OCI-LY3 (cell line): ENCODE data around the gene SRC.
A peak's percentile ranks its signal among the peaks of the same experiment; 100 is the strongest.

Experiments
- EZH2phosphoT487 ChIP-seq: fragments of 200-600 bp; shearing (Covaris generic); IDR thresholded peaks from 2 replicates; pipeline ENCODE4 v1.6.1; 2018; ENCODE audit warnings: antibody characterized with exemption, mixed run types, low read depth
- TF ChIP-seq, protein P1 (sequence below): fragments of 200-600, 300-600 bp; sonication (generic); IDR thresholded peaks from 2 replicates; pipeline ENCODE4 v1.5.1; 2014; ENCODE audit warnings: antibody characterized with exemption, low read length, low read depth

- TF ChIP-seq, protein P1, sequence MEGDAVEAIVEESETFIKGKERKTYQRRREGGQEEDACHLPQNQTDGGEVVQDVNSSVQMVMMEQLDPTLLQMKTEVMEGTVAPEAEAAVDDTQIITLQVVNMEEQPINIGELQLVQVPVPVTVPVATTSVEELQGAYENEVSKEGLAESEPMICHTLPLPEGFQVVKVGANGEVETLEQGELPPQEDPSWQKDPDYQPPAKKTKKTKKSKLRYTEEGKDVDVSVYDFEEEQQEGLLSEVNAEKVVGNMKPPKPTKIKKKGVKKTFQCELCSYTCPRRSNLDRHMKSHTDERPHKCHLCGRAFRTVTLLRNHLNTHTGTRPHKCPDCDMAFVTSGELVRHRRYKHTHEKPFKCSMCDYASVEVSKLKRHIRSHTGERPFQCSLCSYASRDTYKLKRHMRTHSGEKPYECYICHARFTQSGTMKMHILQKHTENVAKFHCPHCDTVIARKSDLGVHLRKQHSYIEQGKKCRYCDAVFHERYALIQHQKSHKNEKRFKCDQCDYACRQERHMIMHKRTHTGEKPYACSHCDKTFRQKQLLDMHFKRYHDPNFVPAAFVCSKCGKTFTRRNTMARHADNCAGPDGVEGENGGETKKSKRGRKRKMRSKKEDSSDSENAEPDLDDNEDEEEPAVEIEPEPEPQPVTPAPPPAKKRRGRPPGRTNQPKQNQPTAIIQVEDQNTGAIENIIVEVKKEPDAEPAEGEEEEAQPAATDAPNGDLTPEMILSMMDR: peak; percentile 27
- TF ChIP-seq EZH2phosphoT487: no peak
Observed at GRCh38 chr20:37397076-37397953, 51.4 kb downstream of the SRC start.
